ENCODE measurements around the gene TTLL7. TPM values are rescaled to one million over a fixed set of nuclear protein-coding genes. Genes with fewer than 3 reads are reported as not detected.
A peak's percentile ranks its signal among the peaks of the same experiment; 100 is the strongest.
"Not testable (repeated sequence)": the region's sequence is repeated elsewhere in the genome, so short reads cannot be mapped to it uniquely, and the experiment has no call there.

Gene TTLL7
- total RNA-seq, 2 donors from 2014 or later: 3.4 to 3.7 TPM

- Histone ChIP-seq H3K9ac (ENCODE audit: extremely low read depth, low read length, poor library complexity, severe bottlenecking) (no peak overlapping the region), H3K27me3 (ENCODE audit: control insufficient read depth, insufficient read depth, low read length, poor library complexity, severe bottlenecking) (no peaks in the 10 kb centered on the region), H3K4me3 (ENCODE audit: low read length) (no peak overlapping the region), H3K36me3 (ENCODE audit: control insufficient read depth, insufficient read depth, low read length) (no peaks in the 10 kb centered on the region), H3K9me3 (ENCODE audit: control insufficient read depth, low read length) (no peaks in the 10 kb centered on the region), H3K4me1 (ENCODE audit: control insufficient read depth, insufficient read depth, low read length) (no peaks in the 10 kb centered on the region), H3K27ac (ENCODE audit: low read depth, low read length) (no peak overlapping the region)
- Mint-ChIP-seq H3K4me1 (no peaks in the 10 kb centered on the region), H3K36me3 (ENCODE audit: low read depth) (no peaks in the 10 kb centered on the region), H3K27ac (no peak overlapping the region), H3K4me3 (no peak overlapping the region), H3K27me3 (ENCODE audit: insufficient read depth) (peaks cover 15% of the 10 kb centered on the region), H3K9me3 (peaks cover 7% of the 10 kb centered on the region)
- TF ChIP-seq CTCF (conservative IDR thresholded peaks at IDR 0.05): peak; percentile 16
- 90 to 100% methylated on average over 1 to 2 of the region's 2 CpGs for WGBS, 2 experiments (ENCODE audit: insufficient coverage in 1 of 2, insufficient read length in 1 of 2)
- DNase-seq: no peak
Measured at GRCh38 chr1:83990734-83991133, 8.2 kb downstream of the TTLL7 start.

- Histone ChIP-seq H3K27me3 (ENCODE audit: control insufficient read depth, insufficient read depth, low read length, poor library complexity, severe bottlenecking) (no peaks in the 10 kb centered on the region), H3K4me3 (ENCODE audit: low read length) (no peak overlapping the region), H3K9ac (ENCODE audit: extremely low read depth, low read length, poor library complexity, severe bottlenecking) (no peak overlapping the region), H3K9me3 (ENCODE audit: control insufficient read depth, low read length) (no peaks in the 10 kb centered on the region), H3K27ac (ENCODE audit: low read depth, low read length) (no peak overlapping the region), H3K36me3 (ENCODE audit: control insufficient read depth, insufficient read depth, low read length) (no peaks in the 10 kb centered on the region), H3K4me1 (ENCODE audit: control insufficient read depth, insufficient read depth, low read length) (no peaks in the 10 kb centered on the region)
- no peak for TF ChIP-seq CTCF (conservative IDR thresholded peaks at IDR 0.05)
- Mint-ChIP-seq H3K27me3 (ENCODE audit: insufficient read depth) (no peaks in the 10 kb centered on the region), H3K27ac (no peak overlapping the region), H3K36me3 (ENCODE audit: low read depth) (no peaks in the 10 kb centered on the region), H3K4me1 (no peaks in the 10 kb centered on the region), H3K4me3 (no peak overlapping the region), H3K9me3 (peaks cover 18% of the 10 kb centered on the region)
- DNase-seq: no peak
- WGBS, 2 experiments (ENCODE audit: insufficient coverage in 1 of 2, insufficient read length in 1 of 2): 90 to 95% methylated on average over 3 of the region's 3 CpGs
Measured at GRCh38 chr1:83985048-83985447, 13.9 kb downstream of the TTLL7 start.

GRCh38 chr1:83983918-83984317, 15.0 kb downstream of the TTLL7 start:
- DNase-seq; H3K27me3 Mint-ChIP-seq (ENCODE audit: insufficient read depth); H3K27ac ChIP-seq (ENCODE audit: low read depth, low read length); H3K36me3 ChIP-seq (ENCODE audit: control insufficient read depth, insufficient read depth, low read length); H3K36me3 Mint-ChIP-seq (ENCODE audit: low read depth); H3K4me3 ChIP-seq (ENCODE audit: low read length); H3K27ac Mint-ChIP-seq; H3K4me1 ChIP-seq (ENCODE audit: control insufficient read depth, insufficient read depth, low read length); H3K9me3 ChIP-seq (ENCODE audit: control insufficient read depth, low read length); H3K9ac ChIP-seq (ENCODE audit: extremely low read depth, low read length, poor library complexity, severe bottlenecking); H3K4me3 Mint-ChIP-seq; H3K4me1 Mint-ChIP-seq; H3K27me3 ChIP-seq (ENCODE audit: control insufficient read depth, insufficient read depth, low read length, poor library complexity, severe bottlenecking): not testable (repeated sequence)
- H3K9me3 Mint-ChIP-seq: peaks cover 18% of the 10 kb centered on the region
- 100% methylated on average over 1 of the region's 1 CpG; no CpG with 5 or more reads in 1 of the 2 experiments for WGBS, 2 experiments (ENCODE audit: insufficient coverage in 1 of 2, insufficient read length in 1 of 2)

- Histone ChIP-seq H3K4me3 (ENCODE audit: low read length) (no peak overlapping the region), H3K9me3 (ENCODE audit: control insufficient read depth, low read length) (no peaks in the 10 kb centered on the region), H3K27ac (ENCODE audit: low read depth, low read length) (no peak overlapping the region), H3K27me3 (ENCODE audit: control insufficient read depth, insufficient read depth, low read length, poor library complexity, severe bottlenecking) (no peaks in the 10 kb centered on the region), H3K4me1 (ENCODE audit: control insufficient read depth, insufficient read depth, low read length) (no peaks in the 10 kb centered on the region), H3K9ac (ENCODE audit: extremely low read depth, low read length, poor library complexity, severe bottlenecking) (no peak overlapping the region), H3K36me3 (ENCODE audit: control insufficient read depth, insufficient read depth, low read length) (no peaks in the 10 kb centered on the region)
- Mint-ChIP-seq H3K27me3 (ENCODE audit: insufficient read depth) (no peaks in the 10 kb centered on the region), H3K9me3 (no peaks in the 10 kb centered on the region), H3K4me1 (no peaks in the 10 kb centered on the region), H3K36me3 (ENCODE audit: low read depth) (no peaks in the 10 kb centered on the region), H3K4me3 (no peak overlapping the region), H3K27ac (no peak overlapping the region)
- no peak for TF ChIP-seq CTCF (conservative IDR thresholded peaks at IDR 0.05)
- WGBS, 2 experiments (ENCODE audit: insufficient coverage in 1 of 2, insufficient read length in 1 of 2): 100% methylated on average over 1 of the region's 1 CpG
- DNase-seq: no peak
Measured at GRCh38 chr1:83978056-83978455, 20.9 kb downstream of the TTLL7 start.

Data from endodermal cell (in vitro differentiated cells).